Neutrophil (primary cell): Measurements from ENCODE around the gene PI4K2B.
"Not testable (repeated sequence)": the region's sequence is repeated elsewhere in the genome, so short reads cannot be mapped to it uniquely, and the experiment has no call there.

Experiments
- H3K27ac ChIP-seq: fragments of 200-600 bp; sonication (generic); 2 replicates; pipeline ENCODE4 v1.5.1; 2016; ENCODE audit warnings: mild to moderate bottlenecking, moderate library complexity
- H3K27me3 ChIP-seq: fragments of 200-600 bp; sonication (generic); 2 replicates; pipeline ENCODE4 v1.6.0; 2016; ENCODE audit warnings: mild to moderate bottlenecking
- H3K36me3 ChIP-seq: fragments of 200-600 bp; sonication (generic); 2 replicates; pipeline ENCODE4 v1.5.1; 2017
- H3K4me1 ChIP-seq, 2 experiments: fragments of 200-600 bp in 1 of 2; sonication (generic) in 1 of 2; 1 replicate in 1 of 2; 2 replicates in 1 of 2; pipeline versions ENCODE4 v1.5.1 to v1.6.1; 2013 to 2016; ENCODE audit warnings: low read depth in 1 of 2, low read length in 1 of 2, mild to moderate bottlenecking in 1 of 2, moderate library complexity in 1 of 2; ENCODE audit not compliant: control insufficient read depth in 1 of 2, insufficient read depth in 1 of 2
- H3K4me3 ChIP-seq, 2 experiments: fragments of 200-600 bp in 1 of 2; sonication (generic) in 1 of 2; 1 replicate in 1 of 2; 2 replicates in 1 of 2; pipeline ENCODE4 v1.5.1; 2013 to 2016; ENCODE audit warnings: low read depth in 1 of 2, low read length in 1 of 2, mild to moderate bottlenecking in 1 of 2, moderate library complexity in 1 of 2
- H3K9me3 ChIP-seq: fragments of 200-600 bp; sonication (generic); 2 replicates; pipeline ENCODE4 v1.5.1; 2016
- CTCF ChIP-seq: fragments of 200-600 bp; sonication (generic); IDR thresholded peaks from 2 replicates; pipeline ENCODE4 v1.5.1; 2016; ENCODE audit warnings: antibody characterized with exemption

PI4K2B gene

GRCh38 chr4:25245181-25245580 lies 11.3 kb downstream of the PI4K2B start:
- H3K9me3 ChIP-seq: no peaks in the 10 kb centered on the region
- no peak for TF ChIP-seq CTCF
- H3K27ac ChIP-seq: no peak overlapping the region
- no peak overlapping the region for H3K4me3 ChIP-seq
- peaks cover 7 to 10% of the 10 kb centered on the region in 2 experiments for H3K4me1 ChIP-seq
- H3K27me3 ChIP-seq: no peaks in the 10 kb centered on the region
- H3K36me3 ChIP-seq: no peaks in the 10 kb centered on the region

GRCh38 chr4:25246680-25247611 lies 13.1 kb downstream of the PI4K2B start:
- Histone ChIP-seq H3K4me1 (no peaks in the 10 kb centered on the region), H3K36me3 (no peaks in the 10 kb centered on the region), H3K4me3 (no peak overlapping the region), H3K27ac (no peak overlapping the region), H3K9me3 (no peaks in the 10 kb centered on the region), H3K27me3 (no peaks in the 10 kb centered on the region)
- TF ChIP-seq CTCF: no peak

DNA sequence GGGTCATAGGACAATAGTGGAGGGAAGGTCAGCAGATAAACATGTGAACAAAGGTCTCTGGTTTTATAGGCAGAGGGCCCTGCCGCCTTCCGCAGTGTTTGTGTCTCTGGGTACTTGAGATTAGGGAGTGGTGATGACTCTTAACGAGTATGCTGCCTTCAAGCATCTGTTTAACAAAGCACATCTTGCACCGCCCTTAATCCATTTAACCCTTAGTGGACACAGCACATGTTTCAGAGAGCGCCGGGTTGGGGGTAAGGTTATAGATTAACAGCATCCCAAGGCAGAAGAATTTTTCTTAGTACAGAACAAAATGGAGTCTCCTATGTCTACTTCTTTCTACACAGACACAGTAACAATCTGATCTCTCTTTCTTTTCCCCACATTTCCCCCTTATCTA lies 15.0 kb downstream of the PI4K2B start:
- not testable (repeated sequence) for H3K9me3 ChIP-seq, H3K4me1 ChIP-seq, H3K36me3 ChIP-seq, H3K27me3 ChIP-seq, H3K4me3 ChIP-seq, H3K27ac ChIP-seq

DNA sequence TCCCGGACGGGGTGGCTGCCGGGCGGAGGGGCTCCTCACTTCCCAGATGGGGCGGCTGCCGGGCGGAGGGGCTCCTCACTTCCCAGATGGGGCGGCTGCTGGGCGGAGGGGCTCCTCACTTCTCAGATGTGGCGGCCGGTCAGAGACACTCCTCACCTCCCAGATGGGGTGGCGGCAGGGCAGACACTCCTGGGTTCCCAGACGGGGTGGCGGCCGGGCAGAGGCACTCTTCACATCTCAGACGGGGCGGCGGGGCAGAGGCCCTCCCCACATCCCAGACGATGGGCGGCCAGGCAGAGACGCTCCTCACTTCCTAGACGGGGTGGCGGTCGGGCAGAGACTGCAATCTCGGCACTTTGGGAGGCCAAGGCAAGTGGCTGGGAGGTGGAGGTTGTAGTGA lies 15.7 kb downstream of the PI4K2B start:
- not testable (repeated sequence) for H3K4me3 ChIP-seq, H3K4me1 ChIP-seq, H3K27me3 ChIP-seq, H3K27ac ChIP-seq, H3K9me3 ChIP-seq, H3K36me3 ChIP-seq

DNA sequence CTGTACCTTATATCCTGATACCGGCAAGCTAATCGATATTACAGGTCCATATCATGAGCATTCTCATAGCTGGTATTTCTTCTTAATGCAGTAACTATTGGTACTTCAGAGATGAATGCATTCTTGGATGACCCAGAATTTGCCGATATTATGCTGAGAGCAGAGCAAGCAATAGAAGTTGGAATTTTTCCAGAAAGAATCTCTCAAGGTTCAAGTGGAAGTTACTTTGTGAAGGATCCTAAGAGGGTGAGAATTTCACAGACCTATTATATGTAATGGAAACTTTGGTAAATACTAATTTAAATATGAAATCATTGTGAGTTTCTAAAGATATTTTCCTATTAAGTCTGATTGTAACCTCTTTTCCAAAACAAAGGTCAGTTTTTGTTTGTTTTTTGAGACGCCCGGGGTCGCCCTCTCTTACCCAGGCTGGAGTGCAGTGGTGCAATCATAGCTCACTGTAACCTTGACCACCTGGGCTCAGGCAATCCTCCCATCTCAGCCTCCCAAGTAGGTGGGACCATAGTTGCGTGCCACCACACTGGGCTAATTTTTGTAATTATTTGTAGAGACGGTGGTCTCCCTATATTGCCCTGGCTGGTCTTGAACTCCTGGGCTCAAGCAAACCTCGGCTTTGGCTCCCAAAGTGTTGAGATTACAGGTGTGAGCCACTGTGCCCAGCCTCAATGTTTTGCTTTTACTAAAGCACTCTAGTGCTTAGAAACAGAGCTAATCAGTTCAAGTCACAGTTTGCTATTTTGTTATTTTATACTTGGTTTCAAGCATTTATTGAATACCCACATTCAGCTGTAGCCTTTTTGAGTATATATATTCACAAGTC lies 18.6 kb downstream of the PI4K2B start:
- no peak for TF ChIP-seq CTCF
- no peaks in the 10 kb centered on the region for H3K27me3 ChIP-seq
- H3K27ac ChIP-seq: peak overlapping the region; percentile 46
- peaks cover 24% of the 10 kb centered on the region for H3K36me3 ChIP-seq
- no peaks in the 10 kb centered on the region for H3K4me1 ChIP-seq
- no peaks in the 10 kb centered on the region for H3K9me3 ChIP-seq
- H3K4me3 ChIP-seq: no peak overlapping the region

DNA sequence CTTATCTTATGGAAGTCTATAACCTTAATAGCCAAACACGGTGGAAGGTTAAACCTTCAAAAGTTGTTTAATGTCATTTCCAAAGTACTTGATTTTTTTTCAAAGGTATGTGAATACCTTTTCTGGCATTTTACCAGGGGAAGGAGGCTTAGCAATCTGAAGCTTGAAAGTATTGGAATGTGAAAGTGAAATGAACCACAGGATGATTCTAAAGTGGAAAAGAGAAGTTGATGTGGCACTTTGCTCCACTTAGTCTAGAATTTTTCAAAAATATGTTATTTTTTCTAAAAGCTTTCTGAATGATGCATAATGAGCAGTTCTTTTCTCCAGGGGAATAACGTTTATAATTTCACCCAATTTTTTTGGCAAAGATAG lies 19.2 kb downstream of the PI4K2B start:
- no peaks in the 10 kb centered on the region for H3K9me3 ChIP-seq
- no peaks in the 10 kb centered on the region for H3K4me1 ChIP-seq
- no peak for TF ChIP-seq CTCF
- no peaks in the 10 kb centered on the region for H3K27me3 ChIP-seq
- peak overlapping the region; percentile 46 for H3K27ac ChIP-seq
- peaks cover 28% of the 10 kb centered on the region for H3K36me3 ChIP-seq
- no peak overlapping the region for H3K4me3 ChIP-seq

- H3K27ac ChIP-seq, H3K4me1 ChIP-seq, H3K27me3 ChIP-seq, H3K9me3 ChIP-seq, H3K4me3 ChIP-seq: not testable (repeated sequence)
- peaks cover 28% of the 10 kb centered on the region for H3K36me3 ChIP-seq
These were observed 20.0 kb downstream of the PI4K2B start for GRCh38 chr4:25253786-25254185.
